GM12873 (cell line): ENCODE data around the gene SWSAP1.

ENCODE experiments used
- TF ChIP-seq, protein P1 (sequence below): IDR thresholded peaks from 2 replicates; pipeline ENCODE4 v1.5.1; 2012; ENCODE audit warnings: low read depth, mild to moderate bottlenecking, moderate library complexity, low read length, control low read depth; ENCODE audit not compliant: insufficient read depth; ENCODE audit errors: missing control alignments

The SWSAP1 gene

DNA sequence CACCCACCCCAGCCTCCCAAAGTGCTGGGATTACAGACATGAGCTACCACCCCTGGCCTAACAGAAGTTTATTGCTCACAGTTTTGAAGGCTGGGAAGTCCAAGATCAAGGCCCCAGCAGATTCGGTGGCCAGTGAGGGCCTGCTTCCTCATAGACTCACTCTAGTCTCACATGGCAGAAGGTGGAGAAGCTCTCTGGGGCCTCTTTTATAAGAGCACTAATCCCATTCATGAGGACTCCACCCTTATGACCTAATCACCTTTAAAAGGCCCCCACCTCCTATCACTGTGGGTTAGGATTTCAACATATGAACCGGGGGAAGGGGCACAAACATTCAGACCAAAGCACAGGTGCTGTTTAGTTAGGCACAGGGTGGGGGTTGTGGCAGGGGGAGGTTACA lies 6.9 kb upstream of the SWSAP1 start:
- TF ChIP-seq, protein P1, sequence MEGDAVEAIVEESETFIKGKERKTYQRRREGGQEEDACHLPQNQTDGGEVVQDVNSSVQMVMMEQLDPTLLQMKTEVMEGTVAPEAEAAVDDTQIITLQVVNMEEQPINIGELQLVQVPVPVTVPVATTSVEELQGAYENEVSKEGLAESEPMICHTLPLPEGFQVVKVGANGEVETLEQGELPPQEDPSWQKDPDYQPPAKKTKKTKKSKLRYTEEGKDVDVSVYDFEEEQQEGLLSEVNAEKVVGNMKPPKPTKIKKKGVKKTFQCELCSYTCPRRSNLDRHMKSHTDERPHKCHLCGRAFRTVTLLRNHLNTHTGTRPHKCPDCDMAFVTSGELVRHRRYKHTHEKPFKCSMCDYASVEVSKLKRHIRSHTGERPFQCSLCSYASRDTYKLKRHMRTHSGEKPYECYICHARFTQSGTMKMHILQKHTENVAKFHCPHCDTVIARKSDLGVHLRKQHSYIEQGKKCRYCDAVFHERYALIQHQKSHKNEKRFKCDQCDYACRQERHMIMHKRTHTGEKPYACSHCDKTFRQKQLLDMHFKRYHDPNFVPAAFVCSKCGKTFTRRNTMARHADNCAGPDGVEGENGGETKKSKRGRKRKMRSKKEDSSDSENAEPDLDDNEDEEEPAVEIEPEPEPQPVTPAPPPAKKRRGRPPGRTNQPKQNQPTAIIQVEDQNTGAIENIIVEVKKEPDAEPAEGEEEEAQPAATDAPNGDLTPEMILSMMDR: no peak

DNA sequence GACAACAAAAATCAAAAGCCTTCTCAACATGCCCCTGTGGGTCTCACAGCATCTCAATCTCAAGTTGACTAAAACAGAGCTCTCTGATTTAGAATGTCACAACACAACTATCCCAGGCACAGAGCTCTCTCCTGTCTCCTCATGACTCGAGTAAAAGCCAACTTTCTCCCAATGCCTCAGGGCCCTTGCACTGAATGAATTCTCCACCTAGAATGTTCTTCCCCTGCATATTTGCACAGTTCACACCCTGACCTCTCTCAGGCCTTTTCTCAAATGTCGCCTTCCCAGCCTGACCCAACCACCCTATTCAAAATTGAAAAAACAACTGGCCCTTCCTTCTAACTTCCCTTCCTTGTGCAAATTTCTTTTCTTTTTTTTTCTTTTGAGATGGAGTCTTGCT lies 3.7 kb upstream of the SWSAP1 start:
- TF ChIP-seq, protein P1: no peak

DNA sequence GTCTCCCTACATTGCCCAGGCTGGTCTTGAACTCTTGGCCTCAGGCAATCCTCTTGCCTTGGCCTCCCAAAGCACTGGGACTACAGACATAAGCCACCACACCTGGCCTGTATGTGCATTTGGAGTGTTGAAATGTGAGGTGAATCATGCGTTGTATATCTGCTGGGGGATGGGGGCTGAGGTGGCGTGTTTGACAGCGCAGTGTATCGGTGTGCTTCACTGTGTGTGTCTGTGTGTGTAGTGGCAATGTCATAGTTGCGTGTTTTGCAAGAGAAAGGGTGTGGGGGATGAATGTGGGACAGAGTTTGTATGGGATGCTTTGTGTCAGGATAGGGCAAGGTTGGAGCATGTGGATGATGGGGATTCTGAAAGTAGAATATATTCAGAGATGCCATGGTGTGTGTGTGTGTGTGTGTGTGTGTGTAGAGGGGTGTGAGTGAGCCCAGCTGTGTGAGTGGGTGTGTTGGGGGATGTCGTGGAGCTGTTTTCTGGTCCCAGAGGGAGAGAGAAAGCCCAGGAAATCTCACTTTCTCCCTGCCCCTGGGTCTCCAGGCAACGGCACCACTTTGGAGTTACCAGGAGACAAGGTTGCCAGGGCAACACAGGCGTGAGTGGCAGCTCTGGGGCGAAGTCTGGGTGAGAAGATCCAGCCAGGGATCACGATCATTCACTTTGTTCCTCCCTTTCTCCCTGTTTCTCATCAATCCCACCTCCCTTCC lies 1.1 kb upstream of the SWSAP1 start:
- TF ChIP-seq, protein P1: no peak

DNA sequence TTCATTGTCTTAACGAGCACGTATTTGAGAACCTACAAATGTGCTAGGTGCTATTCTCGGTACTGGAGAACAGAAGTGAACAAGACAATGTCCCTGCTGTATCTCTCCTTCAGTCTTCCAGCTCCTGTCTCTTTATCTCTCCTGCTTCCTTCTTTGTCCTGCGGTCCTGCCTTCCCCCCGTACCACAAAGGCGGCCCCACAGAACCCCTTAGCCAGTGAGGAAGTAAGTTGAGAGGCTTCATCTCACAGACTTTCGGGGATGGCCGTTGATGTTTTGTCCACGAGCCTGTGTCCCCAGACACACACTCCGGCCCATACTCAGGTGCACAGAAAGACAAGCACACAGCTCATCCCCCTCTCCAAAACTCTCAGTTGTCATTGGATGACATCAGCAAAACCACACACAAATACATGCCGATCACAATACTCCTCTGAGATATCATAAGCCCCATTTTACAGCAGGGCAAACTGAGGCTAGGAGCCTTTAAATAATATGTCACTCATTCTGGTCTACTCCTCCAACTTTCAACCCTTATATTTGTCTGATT lies 507 bp upstream of the SWSAP1 start:
- TF ChIP-seq, protein P1: no peak

DNA sequence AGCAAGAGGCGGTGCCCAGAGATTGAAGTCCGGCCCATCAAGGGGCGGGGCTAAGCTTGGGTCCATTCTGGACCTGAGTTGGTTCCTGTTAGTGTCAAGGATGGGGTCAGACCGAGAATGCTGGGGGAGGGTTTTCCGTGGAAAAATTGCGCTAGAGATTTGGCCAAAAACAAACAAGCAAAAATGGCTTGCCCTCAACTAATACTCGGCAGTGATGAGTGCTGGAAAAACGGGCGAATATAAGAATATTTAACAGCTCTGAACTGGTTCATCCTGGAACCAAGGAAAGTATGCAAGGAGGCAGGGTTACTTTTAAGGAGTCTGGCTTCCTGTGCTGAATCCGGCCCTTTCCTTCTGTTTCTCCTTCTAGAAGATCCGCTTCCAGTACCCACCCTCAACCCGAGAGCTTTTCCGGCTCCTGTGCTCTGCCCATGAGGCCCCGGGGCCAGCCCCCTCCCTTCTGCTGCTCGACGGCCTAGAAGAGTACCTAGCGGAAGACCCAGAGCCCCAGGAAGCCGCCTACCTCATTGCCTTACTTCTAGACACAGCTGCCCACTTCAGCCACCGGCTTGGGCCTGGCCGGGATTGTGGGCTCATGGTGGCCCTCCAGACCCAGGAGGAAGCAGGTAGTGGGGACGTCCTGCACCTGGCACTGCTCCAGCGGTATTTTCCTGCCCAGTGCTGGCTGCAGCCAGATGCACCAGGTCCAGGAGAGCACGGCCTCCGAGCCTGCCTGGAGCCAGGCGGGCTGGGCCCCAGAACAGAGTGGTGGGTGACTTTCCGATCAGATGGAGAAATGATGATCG lies 880 bp downstream of the SWSAP1 start:
- TF ChIP-seq, protein P1: no peak

DNA sequence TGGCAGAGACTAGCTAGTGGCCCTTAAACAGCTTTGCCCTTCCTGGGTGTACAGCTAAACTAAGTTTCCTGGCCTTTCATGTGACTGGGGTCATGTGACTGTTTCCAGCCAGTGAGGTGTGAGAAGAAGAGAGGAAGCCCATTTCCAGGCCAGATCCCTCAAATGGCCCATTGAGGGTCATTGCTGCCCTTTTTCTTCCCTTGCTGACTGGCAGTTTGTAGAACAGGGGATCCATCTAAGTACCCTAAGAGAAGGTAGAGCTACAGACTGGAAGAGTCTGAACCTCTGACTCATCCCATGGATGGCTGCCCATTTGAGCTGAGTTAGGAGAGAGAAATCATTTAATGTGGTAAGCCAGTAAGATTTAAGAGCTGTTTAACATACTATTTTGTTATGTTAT lies 2.8 kb downstream of the SWSAP1 start:
- TF ChIP-seq, protein P1: no peak

DNA sequence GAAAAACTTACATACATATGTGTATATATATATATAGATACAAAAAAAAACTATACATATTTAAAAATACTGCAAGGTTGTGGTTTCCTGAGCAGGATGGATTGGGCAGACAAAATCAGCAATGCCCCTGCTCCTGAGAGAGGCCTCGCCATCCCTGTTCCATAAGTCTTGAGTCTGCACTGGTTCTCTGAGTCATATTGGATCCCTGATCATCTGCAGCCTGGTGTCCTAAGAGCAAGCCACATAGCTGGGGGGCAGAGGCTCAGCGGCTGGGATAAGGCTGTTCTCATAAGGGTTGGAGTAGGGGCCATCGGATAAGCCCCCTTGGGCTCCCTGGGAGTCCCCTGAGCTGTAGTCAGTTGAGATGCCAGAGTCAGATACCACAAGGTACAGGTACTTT lies 3.3 kb downstream of the SWSAP1 start:
- TF ChIP-seq, protein P1: no peak
